Stimulated activated CD8-positive, alpha-beta memory T cell treated with anti-CD3 and anti-CD28 coated beads, Interleukin-7, amount 100 ng/mL, for 1 hour (primary cell): Measurements from ENCODE around the gene TXNDC2.
"Not testable (repeated sequence)": the region's sequence is repeated elsewhere in the genome, so short reads cannot be mapped to it uniquely, and the experiment has no call there.

Experiments
- DNase-seq, 2 donors: peaks; one replicate each; pipeline ENCODE4 v3.0.0-alpha.2; 2020; ENCODE audit warnings: low read depth in 2 of 2

Gene TXNDC2

GRCh38 chr18:9885170-9886004 lies at the start of gene TXNDC2:
Gene TXNDC2 (plus strand): TSS chr18:9885973. CDS start chr18:9886681, 708 bp downstream.
- DNase-seq: no peak

GRCh38 chr18:9838144-9838877 lies 47.5 kb upstream of the TXNDC2 start:
- DNase-seq: no peak

GRCh38 chr18:9839211-9839610 lies 46.6 kb upstream of the TXNDC2 start:
- no peak for DNase-seq

GRCh38 chr18:9839853-9840252 lies 45.9 kb upstream of the TXNDC2 start:
- DNase-seq: no peak

GRCh38 chr18:9841752-9842151 lies 44.0 kb upstream of the TXNDC2 start:
- no peak for DNase-seq

GRCh38 chr18:9842448-9842847 lies 43.3 kb upstream of the TXNDC2 start:
- DNase-seq: no peak

GRCh38 chr18:9845256-9845655 lies 40.5 kb upstream of the TXNDC2 start:
- no peak for DNase-seq

- DNase-seq: no peak
Measured at GRCh38 chr18:9846162-9846925, 39.4 kb upstream of the TXNDC2 start.

- DNase-seq: no peak
Measured at GRCh38 chr18:9848170-9848879, 37.4 kb upstream of the TXNDC2 start.

GRCh38 chr18:9849407-9850283 lies 36.1 kb upstream of the TXNDC2 start:
- DNase-seq: no peak

- no peak for DNase-seq
Measured at GRCh38 chr18:9850309-9850708, 35.5 kb upstream of the TXNDC2 start.

GRCh38 chr18:9851511-9851910 lies 34.3 kb upstream of the TXNDC2 start:
- no peak for DNase-seq

GRCh38 chr18:9852266-9853081 lies 33.3 kb upstream of the TXNDC2 start:
- DNase-seq: no peak

- no peak for DNase-seq
Measured at GRCh38 chr18:9854801-9855676, 30.7 kb upstream of the TXNDC2 start.

GRCh38 chr18:9855681-9856080 lies 30.1 kb upstream of the TXNDC2 start:
- no peak for DNase-seq

- no peak for DNase-seq
Measured at GRCh38 chr18:9856092-9856491, 29.7 kb upstream of the TXNDC2 start.

GRCh38 chr18:9857479-9857998 lies 28.2 kb upstream of the TXNDC2 start:
- DNase-seq: not testable (repeated sequence)

GRCh38 chr18:9858642-9859041 lies 27.1 kb upstream of the TXNDC2 start:
- no peak for DNase-seq

GRCh38 chr18:9859232-9859631 lies 26.5 kb upstream of the TXNDC2 start:
- no peak for DNase-seq
